ENCODE results near the gene SEPTIN1. TPM values are rescaled to one million over a fixed set of nuclear protein-coding genes. Genes with fewer than 3 reads are reported as not detected.

Gene SEPTIN1
- total and polyA plus RNA-seq, 2 of the 4 experiments (the other 2 are of a cell fraction) = 0.24 TPM; not detected in 1

DNA sequence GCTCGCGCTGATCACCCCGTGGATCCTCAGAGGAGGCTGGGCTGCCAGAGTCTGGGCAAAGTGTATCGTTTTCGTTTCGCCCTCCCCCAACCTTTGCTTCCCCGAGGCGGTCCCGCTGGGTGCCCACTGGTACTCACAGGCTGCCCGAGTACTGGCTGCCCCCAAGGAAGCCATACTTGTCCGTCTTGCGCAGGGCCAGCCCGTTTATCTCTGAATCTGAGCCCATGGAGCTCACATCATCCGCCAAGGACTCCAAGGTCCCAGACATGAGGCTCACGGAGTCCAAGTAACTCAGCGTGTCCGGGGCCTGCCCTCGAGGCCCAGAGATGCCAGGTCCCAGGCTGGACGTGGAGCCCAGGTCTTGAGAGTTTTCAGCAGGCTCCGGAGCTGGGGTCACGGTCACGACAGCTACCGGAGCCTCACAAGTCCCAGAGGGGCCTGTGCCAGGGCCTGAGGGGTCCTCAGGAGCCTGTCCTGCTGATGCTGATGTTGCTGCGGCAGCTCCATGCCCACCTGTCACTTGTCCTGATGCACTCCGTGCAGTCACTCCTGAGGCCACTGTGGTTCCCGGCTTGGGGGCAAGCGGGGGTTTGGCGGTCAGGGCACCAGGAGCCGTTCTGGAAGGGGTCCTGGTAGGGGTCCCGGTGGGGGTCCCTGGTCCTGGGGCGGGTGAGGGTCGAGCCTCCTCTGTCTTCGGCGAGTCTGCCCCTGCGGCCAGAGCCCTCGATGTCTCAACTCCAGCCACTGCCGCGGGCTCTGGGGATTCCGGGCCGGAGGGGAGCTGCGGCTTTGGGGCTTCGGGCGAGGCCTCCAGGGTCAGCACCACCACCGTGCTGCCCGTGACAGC is 13.0 kb downstream of the SEPTIN1 start:
- peak overlapping the region; percentile 90 for H2AK5ac ChIP-seq (ENCODE audit: low read depth, low read length)
- H3K4me1 ChIP-seq (ENCODE audit: control insufficient read depth, insufficient read depth, low read length) = peaks cover 3% of the 10 kb centered on the region; the same call in 1 of the 2 replicates
- peaks cover 46% of the 10 kb centered on the region for H4K20me1 ChIP-seq (ENCODE audit: insufficient read depth, low read length)
- H2BK5ac ChIP-seq (ENCODE audit: low read depth, low read length, poor library complexity, severe bottlenecking) = peak overlapping the region; percentile 66
- no peak overlapping the region for H3K18ac ChIP-seq (ENCODE audit: low read depth, low read length)
- peaks cover 4 to 58% of the 10 kb centered on the region in 2 experiments; a peak in 3 of 4 replicates for H3K79me1 ChIP-seq (ENCODE audit: low read depth in 1 of 2, low read length in 2 of 2)
- H3K9me3 ChIP-seq (ENCODE audit: control insufficient read depth, insufficient read depth, low read length) = no peaks in the 10 kb centered on the region
- H2AFZ ChIP-seq (replicated peaks; ENCODE audit: low read length, poor library complexity) = peak overlapping the region; percentile 64
- TF ChIP-seq MXI1 (IDR thresholded peaks at IDR 0.05; ENCODE audit: borderline replicate concordance, low read depth, low read length) (peak; percentile 40; the same call in 1 of the 2 replicates), FOS (IDR thresholded peaks at IDR 0.05; ENCODE audit: low read depth, low read length) (no peak)
- ATAC-seq (ENCODE audit: low read depth) (no peak), DNase-seq (no peak)
- peak overlapping the region; percentile 45 for H3K56ac ChIP-seq (ENCODE audit: extremely low read depth, insufficient read depth, low read length)
- peak overlapping the region; percentile 90 for H3K9ac ChIP-seq (ENCODE audit: low read depth, low read length)
- peaks cover 17% of the 10 kb centered on the region for H3K9me1 ChIP-seq (ENCODE audit: insufficient read depth, low read length)
- CTCF ChIA-PET = interaction anchor here (1.0 kb wide), 1 partner anchor 26 kb away, joined by 3 read pairs; the partner anchor contains the start of gene ZNF48
- H2BK20ac ChIP-seq (ENCODE audit: low read depth, low read length) = no peak overlapping the region
- H3K4me2 ChIP-seq (ENCODE audit: low read depth, low read length) = peak overlapping the region; percentile 99
- H2BK15ac ChIP-seq (ENCODE audit: low read depth, low read length) = no peak overlapping the region
- H4K5ac ChIP-seq (ENCODE audit: low read depth, low read length) = no peak overlapping the region
- H3K4me3 ChIP-seq (ENCODE audit: insufficient read depth, low read depth, low read length) = peak overlapping the region; percentile 86
- dilution Hi-C loops (cut with HindIII; ENCODE audit: low sequenced_read_pairs, unreplicated experiment) (no loop called here), in situ Hi-C loops (cut with MboI; ENCODE audit: low sequenced_read_pairs) (no loop called here), intact Hi-C loops (cut with micrococcal nuclease) (loop anchor here (2.0 kb wide), 1 partner anchor 277 kb away; no protein-coding TSS in a partner anchor)
- WGBS, 2 experiments (ENCODE audit: extremely low coverage in 2 of 2, insufficient read length in 1 of 2) = 1% methylated on average over 22 of the region's 45 CpGs; no CpG with 5 or more reads in 1 of the 2 experiments
- H3K4ac ChIP-seq (ENCODE audit: low read depth, low read length) = peak overlapping the region; percentile 79
- H3K14ac ChIP-seq (replicated peaks; ENCODE audit: low read depth, low read length) = peak overlapping the region; percentile 96
- peaks cover 14% of the 10 kb centered on the region; the same call in 1 of the 2 replicates for H3K36me3 ChIP-seq (ENCODE audit: control insufficient read depth, insufficient read depth, low read length)
- no peaks in the 10 kb centered on the region for H3K27me3 ChIP-seq (ENCODE audit: control insufficient read depth, insufficient read depth, low read length)
- H3K23ac ChIP-seq (ENCODE audit: low read depth, low read length) = peak overlapping the region; percentile 87
- peak overlapping the region; percentile 2; the same call in 1 of the 2 replicates for H4K91ac ChIP-seq (ENCODE audit: insufficient read depth, low read depth, low read length)
- no peak overlapping the region for H2BK120ac ChIP-seq (ENCODE audit: low read depth, low read length)
- peak overlapping the region; percentile 99 for H2AK9ac ChIP-seq (replicated peaks; ENCODE audit: low read depth, low read length, poor library complexity)
- POLR2A ChIA-PET (ENCODE audit: unreplicated experiment) = no interaction called here
- H4K8ac ChIP-seq (ENCODE audit: low read depth in 2 of 2, low read length in 2 of 2) = no peak overlapping the region
- H3K27ac ChIP-seq (ENCODE audit: insufficient read depth, low read length) = peak overlapping the region; percentile 82
- BruUV-seq (replicated peaks) = no TSS peak

All from IMR-90 (cell line).